HepG2 (cell line): ENCODE data around the gene FAM174C. TPM values are rescaled to one million over a fixed set of nuclear protein-coding genes. Genes with fewer than 3 reads are reported as not detected.

Experiments
- FOXP1 ChIP-seq, 2 experiments: fragments of 450-650 bp in 1 of 2; IDR thresholded peaks; 2 replicates each; pipeline ENCODE4 v1.6.1; 2017 to 2018; ENCODE audit warnings: antibody characterized with exemption in 1 of 2
- HES4 ChIP-seq: sonication (generic); formaldehyde crosslinking; IDR thresholded peaks from 2 replicates; pipeline ENCODE4 v1.9.0; 2021; ENCODE audit warnings: mild to moderate bottlenecking, missing genetic modification reagents, borderline replicate concordance
- HOXA9 ChIP-seq: sonication (generic); formaldehyde crosslinking; IDR thresholded peaks from 2 replicates; pipeline ENCODE4 v1.8.1; 2022; ENCODE audit warnings: missing genetic modification reagents, mild to moderate bottlenecking, moderate library complexity, borderline replicate concordance
- SOX5 ChIP-seq: IDR thresholded peaks from 2 replicates; pipeline ENCODE4 v1.6.1; 2016; ENCODE audit warnings: borderline replicate concordance
- STAG1 ChIP-seq: sonication (generic); formaldehyde crosslinking; IDR thresholded peaks from 2 replicates; pipeline ENCODE4 v1.4.0; 2020; ENCODE audit warnings: missing genetic modification reagents
- TCF12 ChIP-seq, 2 experiments: fragments of 450-650 bp in 1 of 2; sonication (generic) in 1 of 2; formaldehyde crosslinking in 1 of 2; IDR thresholded peaks; 2 replicates each; pipeline versions ENCODE4 v1.6.1 to v1.8.0; 2017 to 2022; ENCODE audit warnings: antibody characterized with exemption in 1 of 2, mild to moderate bottlenecking in 1 of 2, missing genetic modification reagents in 1 of 2, moderate library complexity in 1 of 2
- TFDP2 ChIP-seq: sonication (generic); formaldehyde crosslinking; IDR thresholded peaks from 2 replicates; pipeline ENCODE4 v1.4.0; 2020; ENCODE audit warnings: missing genetic modification reagents
- TRIM22 ChIP-seq: fragments of 450-650 bp; IDR thresholded peaks from 2 replicates; pipeline ENCODE4 v1.6.1; 2017
- ZMYM2 ChIP-seq: sonication (generic); formaldehyde crosslinking; IDR thresholded peaks from 2 replicates; pipeline ENCODE4 v1.8.0; 2022; ENCODE audit warnings: mild to moderate bottlenecking, missing genetic modification reagents
- ZNF121 ChIP-seq: sonication (generic); formaldehyde crosslinking; IDR thresholded peaks from 2 replicates; pipeline ENCODE4 v1.5.0; 2020; ENCODE audit warnings: mild to moderate bottlenecking, missing genetic modification reagents
- ZNF235 ChIP-seq: sonication (generic); formaldehyde crosslinking; IDR thresholded peaks from 2 replicates; pipeline ENCODE4 v1.8.1; 2023; ENCODE audit warnings: mild to moderate bottlenecking, missing genetic modification reagents, borderline replicate concordance
- ZNF644 ChIP-seq: IDR thresholded peaks from 2 replicates; pipeline ENCODE4 v1.6.1; 2016; ENCODE audit warnings: low read depth
- polyA plus RNA-seq, 8 experiments: library from polyadenylated mRNA; depleted of rRNA in 3 of 8; stranded (reverse) in 7 of 8; unstranded in 1 of 8; fragments of >200 nt; fragmentation: Illumina TruSeq in 4 of 8; extraction: Trizol in 4 of 8; gene quantifications; 2 replicates each; pipeline versions ENCODE4 v1.2.1 to v1.2.3, GENCODE V29; 2011 to 2016; ENCODE audit warnings: low read depth in 4 of 8, missing spikeins in 1 of 8, mixed read lengths in 1 of 8; ENCODE audit not compliant: insufficient read depth in 1 of 8
- total RNA-seq, 5 experiments: library from RNA; depleted of rRNA; stranded (reverse); fragments of >200 nt; fragmentation: Illumina TruSeq; extraction: Trizol; gene quantifications; 2 replicates each; pipeline ENCODE4 v1.2.3, GENCODE V29; 2016; ENCODE audit warnings: low read depth in 1 of 5
- TF ChIP-seq, protein P1 (sequence below): sonication (generic); formaldehyde crosslinking; IDR thresholded peaks from 2 replicates; pipeline ENCODE4 v1.8.0; 2022; ENCODE audit warnings: mild to moderate bottlenecking, missing genetic modification reagents
- TF ChIP-seq, protein P2 (sequence below): sonication (generic); formaldehyde crosslinking; IDR thresholded peaks from 2 replicates; pipeline ENCODE4 v1.9.0; 2022; ENCODE audit warnings: low read depth, missing genetic modification reagents
- TF ChIP-seq, protein P3 (sequence below): sonication (generic); formaldehyde crosslinking; IDR thresholded peaks from 2 replicates; pipeline ENCODE4 v1.9.0; 2021; ENCODE audit warnings: mild to moderate bottlenecking, missing genetic modification reagents

Gene FAM174C
- total and polyA plus RNA-seq, 2 of the 13 experiments (the other 11 are each of a cell fraction or from before 2014, with no cell fraction given), result 19.5 to 31.3 TPM

GRCh38 chr19:1304197-1304924 lies 29.0 kb downstream of the FAM174C start (continued):
- TF ChIP-seq FOXP1 (IDR thresholded peaks at IDR 0.05) (no peak), FOXP1 (CRISPR knock-in tag; IDR thresholded peaks at IDR 0.05) (peak; percentile 36; the same call in 1 of the 2 replicates), HES4 (CRISPR knock-in tag) (no peak; the same call in 1 of the 2 replicates), TFDP2 (CRISPR knock-in tag) (peak; percentile 26; the same call in 1 of the 2 replicates), HOXA9 (CRISPR knock-in tag) (no peak), ZNF644 (CRISPR knock-in tag) (no peak), ZNF121 (CRISPR knock-in tag) (peak; percentile 39), TCF12 (IDR thresholded peaks at IDR 0.05) (no peak), TCF12 (CRISPR knock-in tag; IDR thresholded peaks at IDR 0.05) (no peak), STAG1 (CRISPR knock-in tag) (peak; percentile 13; the same call in 1 of the 2 replicates), ZMYM2 (CRISPR knock-in tag) (peak; percentile 74; the same call in 1 of the 2 replicates), ZNF235 (no peak), TRIM22 (no peak), SOX5 (CRISPR knock-in tag) (peak; percentile 27; the same call in 1 of the 2 replicates)
- TF ChIP-seq, protein P1, sequence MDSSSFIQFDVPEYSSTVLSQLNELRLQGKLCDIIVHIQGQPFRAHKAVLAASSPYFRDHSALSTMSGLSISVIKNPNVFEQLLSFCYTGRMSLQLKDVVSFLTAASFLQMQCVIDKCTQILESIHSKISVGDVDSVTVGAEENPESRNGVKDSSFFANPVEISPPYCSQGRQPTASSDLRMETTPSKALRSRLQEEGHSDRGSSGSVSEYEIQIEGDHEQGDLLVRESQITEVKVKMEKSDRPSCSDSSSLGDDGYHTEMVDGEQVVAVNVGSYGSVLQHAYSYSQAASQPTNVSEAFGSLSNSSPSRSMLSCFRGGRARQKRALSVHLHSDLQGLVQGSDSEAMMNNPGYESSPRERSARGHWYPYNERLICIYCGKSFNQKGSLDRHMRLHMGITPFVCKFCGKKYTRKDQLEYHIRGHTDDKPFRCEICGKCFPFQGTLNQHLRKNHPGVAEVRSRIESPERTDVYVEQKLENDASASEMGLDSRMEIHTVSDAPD (CRISPR knock-in tag), result no peak; the same call in 1 of the 2 replicates
- TF ChIP-seq, protein P2, sequence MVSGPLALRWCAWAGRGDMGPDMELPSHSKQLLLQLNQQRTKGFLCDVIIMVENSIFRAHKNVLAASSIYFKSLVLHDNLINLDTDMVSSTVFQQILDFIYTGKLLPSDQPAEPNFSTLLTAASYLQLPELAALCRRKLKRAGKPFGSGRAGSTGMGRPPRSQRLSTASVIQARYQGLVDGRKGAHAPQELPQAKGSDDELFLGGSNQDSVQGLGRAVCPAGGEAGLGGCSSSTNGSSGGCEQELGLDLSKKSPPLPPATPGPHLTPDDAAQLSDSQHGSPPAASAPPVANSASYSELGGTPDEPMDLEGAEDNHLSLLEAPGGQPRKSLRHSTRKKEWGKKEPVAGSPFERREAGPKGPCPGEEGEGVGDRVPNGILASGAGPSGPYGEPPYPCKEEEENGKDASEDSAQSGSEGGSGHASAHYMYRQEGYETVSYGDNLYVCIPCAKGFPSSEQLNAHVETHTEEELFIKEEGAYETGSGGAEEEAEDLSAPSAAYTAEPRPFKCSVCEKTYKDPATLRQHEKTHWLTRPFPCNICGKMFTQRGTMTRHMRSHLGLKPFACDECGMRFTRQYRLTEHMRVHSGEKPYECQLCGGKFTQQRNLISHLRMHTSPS, result peak; percentile 52; the same call in 1 of the 2 replicates
- TF ChIP-seq, protein P3, sequence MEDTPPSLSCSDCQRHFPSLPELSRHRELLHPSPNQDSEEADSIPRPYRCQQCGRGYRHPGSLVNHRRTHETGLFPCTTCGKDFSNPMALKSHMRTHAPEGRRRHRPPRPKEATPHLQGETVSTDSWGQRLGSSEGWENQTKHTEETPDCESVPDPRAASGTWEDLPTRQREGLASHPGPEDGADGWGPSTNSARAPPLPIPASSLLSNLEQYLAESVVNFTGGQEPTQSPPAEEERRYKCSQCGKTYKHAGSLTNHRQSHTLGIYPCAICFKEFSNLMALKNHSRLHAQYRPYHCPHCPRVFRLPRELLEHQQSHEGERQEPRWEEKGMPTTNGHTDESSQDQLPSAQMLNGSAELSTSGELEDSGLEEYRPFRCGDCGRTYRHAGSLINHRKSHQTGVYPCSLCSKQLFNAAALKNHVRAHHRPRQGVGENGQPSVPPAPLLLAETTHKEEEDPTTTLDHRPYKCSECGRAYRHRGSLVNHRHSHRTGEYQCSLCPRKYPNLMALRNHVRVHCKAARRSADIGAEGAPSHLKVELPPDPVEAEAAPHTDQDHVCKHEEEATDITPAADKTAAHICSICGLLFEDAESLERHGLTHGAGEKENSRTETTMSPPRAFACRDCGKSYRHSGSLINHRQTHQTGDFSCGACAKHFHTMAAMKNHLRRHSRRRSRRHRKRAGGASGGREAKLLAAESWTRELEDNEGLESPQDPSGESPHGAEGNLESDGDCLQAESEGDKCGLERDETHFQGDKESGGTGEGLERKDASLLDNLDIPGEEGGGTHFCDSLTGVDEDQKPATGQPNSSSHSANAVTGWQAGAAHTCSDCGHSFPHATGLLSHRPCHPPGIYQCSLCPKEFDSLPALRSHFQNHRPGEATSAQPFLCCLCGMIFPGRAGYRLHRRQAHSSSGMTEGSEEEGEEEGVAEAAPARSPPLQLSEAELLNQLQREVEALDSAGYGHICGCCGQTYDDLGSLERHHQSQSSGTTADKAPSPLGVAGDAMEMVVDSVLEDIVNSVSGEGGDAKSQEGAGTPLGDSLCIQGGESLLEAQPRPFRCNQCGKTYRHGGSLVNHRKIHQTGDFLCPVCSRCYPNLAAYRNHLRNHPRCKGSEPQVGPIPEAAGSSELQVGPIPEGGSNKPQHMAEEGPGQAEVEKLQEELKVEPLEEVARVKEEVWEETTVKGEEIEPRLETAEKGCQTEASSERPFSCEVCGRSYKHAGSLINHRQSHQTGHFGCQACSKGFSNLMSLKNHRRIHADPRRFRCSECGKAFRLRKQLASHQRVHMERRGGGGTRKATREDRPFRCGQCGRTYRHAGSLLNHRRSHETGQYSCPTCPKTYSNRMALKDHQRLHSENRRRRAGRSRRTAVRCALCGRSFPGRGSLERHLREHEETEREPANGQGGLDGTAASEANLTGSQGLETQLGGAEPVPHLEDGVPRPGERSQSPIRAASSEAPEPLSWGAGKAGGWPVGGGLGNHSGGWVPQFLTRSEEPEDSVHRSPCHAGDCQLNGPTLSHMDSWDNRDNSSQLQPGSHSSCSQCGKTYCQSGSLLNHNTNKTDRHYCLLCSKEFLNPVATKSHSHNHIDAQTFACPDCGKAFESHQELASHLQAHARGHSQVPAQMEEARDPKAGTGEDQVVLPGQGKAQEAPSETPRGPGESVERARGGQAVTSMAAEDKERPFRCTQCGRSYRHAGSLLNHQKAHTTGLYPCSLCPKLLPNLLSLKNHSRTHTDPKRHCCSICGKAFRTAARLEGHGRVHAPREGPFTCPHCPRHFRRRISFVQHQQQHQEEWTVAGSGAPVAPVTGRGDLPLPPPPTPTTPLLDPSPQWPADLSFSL (CRISPR knock-in tag), result no peak
